Mucosa of rectum (tissue), 2 donors: ENCODE measurements around the gene DCAF10.

Experiments
- H3K27ac ChIP-seq, 2 donors: one replicate each; pipeline ENCODE4 v1.7.0; 2013; ENCODE audit warnings: inconsistent platforms in 2 of 2, low read depth in 2 of 2, low read length in 2 of 2
- H3K27me3 ChIP-seq, 2 donors: one replicate each; pipeline ENCODE4 v1.7.0; 2013; ENCODE audit warnings: low read length in 2 of 2; ENCODE audit not compliant: control insufficient read depth in 2 of 2, insufficient read depth in 2 of 2
- H3K36me3 ChIP-seq, 2 donors: one replicate each; pipeline ENCODE4 v1.7.0; 2013; ENCODE audit warnings: low read length in 2 of 2; ENCODE audit not compliant: control insufficient read depth in 2 of 2, insufficient read depth in 2 of 2
- H3K4me1 ChIP-seq, 2 donors: one replicate each; pipeline ENCODE4 v1.7.0; 2013; ENCODE audit warnings: low read length in 2 of 2, mild to moderate bottlenecking in 1 of 2; ENCODE audit not compliant: control insufficient read depth in 2 of 2, insufficient read depth in 2 of 2
- H3K4me3 ChIP-seq, 2 donors: one replicate each; pipeline ENCODE4 v1.7.0; 2013; ENCODE audit warnings: low read length in 2 of 2
- H3K9ac ChIP-seq, 2 donors: one replicate each; pipeline ENCODE4 v1.7.0; 2013; ENCODE audit warnings: low read length in 2 of 2, low read depth in 1 of 2, mild to moderate bottlenecking in 1 of 2
- H3K9me3 ChIP-seq, 2 donors: one replicate each; pipeline ENCODE4 v1.7.0; 2013; ENCODE audit warnings: low read length in 2 of 2; ENCODE audit not compliant: control insufficient read depth in 2 of 2
- donor health status: healthy.
- donor health status: Normal muscosa, but diverticular disease.

Gene DCAF10

DNA sequence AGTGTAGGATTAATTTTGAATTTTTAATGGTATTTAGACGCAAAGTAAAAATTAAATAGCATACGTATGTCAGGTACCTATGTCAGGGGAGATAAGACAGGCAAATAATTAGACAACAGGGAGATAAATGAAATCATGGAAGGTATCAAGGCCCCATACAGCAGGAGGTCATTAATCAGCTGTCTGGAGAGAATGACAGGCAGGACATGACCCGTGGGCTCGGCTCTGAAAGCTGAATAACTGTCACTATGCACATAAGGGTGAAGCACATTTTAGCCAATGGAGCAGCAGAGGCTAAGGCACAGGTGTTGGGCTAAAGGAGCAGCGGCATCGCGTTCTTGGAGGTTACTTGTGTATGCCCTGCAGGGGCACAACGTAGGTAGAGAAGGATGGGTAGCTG, 91.5 kb downstream of the DCAF10 start:
- Histone ChIP-seq H3K9me3 (no peaks in the 10 kb centered on the region), H3K9ac (no peak overlapping the region), H3K27ac (no peak overlapping the region), H3K4me1 (no peaks in the 10 kb centered on the region), H3K4me3 (no peak overlapping the region), H3K36me3 (peaks cover 32 to 37% of the 10 kb centered on the region in 2 donors), H3K27me3 (no peaks in the 10 kb centered on the region)

DNA sequence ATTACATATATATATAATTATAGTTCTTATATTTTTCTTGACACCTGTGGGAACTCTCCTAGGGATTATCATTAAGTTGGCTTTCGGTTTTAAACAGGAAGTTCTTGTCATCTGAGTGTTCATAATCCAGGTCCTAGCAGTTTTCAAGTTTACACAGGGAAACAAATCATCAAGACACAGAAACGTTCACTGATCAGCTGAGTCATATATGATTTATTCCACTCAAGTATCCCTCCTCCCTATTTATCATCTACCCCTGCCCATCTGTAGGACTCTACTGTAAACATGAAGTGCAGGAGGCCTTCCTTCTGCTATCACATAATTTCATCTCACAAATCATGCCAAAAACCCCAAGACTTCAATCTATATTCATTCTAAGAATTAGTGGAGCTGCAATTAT, 97.1 kb downstream of the DCAF10 start:
- no peak overlapping the region for H3K27ac ChIP-seq
- no peak overlapping the region for H3K9ac ChIP-seq
- H3K36me3 ChIP-seq: peaks cover 27 to 41% of the 10 kb centered on the region in 2 donors
- H3K4me1 ChIP-seq: peaks cover 4% of the 10 kb centered on the region in 2 donors
- H3K27me3 ChIP-seq: no peaks in the 10 kb centered on the region
- H3K9me3 ChIP-seq: no peaks in the 10 kb centered on the region
- no peak overlapping the region for H3K4me3 ChIP-seq

DNA sequence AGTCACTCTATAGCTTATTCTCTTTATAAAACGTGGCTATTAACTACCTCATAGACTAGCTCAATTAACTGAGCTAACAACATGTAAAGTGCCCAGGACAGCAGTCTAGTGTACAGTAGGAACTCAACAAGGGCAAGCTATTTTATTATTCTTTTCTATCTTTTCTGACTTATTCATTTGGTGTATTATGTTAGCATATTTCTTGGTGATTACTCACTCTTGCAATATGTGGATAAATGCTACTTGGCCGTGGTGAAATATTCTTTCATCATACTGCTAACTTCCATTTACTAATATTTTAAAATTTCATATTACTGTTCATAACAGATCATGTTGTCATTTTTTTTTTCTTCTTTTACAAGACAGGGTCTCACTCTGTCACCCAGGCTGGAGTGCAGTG, 98.4 kb downstream of the DCAF10 start:
- Histone ChIP-seq H3K27me3 (no peaks in the 10 kb centered on the region), H3K4me1 (peaks cover 10 to 11% of the 10 kb centered on the region in 2 donors), H3K9ac (no peak overlapping the region), H3K27ac (no peak overlapping the region), H3K4me3 (no peak overlapping the region), H3K36me3 (peaks cover 24 to 31% of the 10 kb centered on the region in 2 donors), H3K9me3 (no peaks in the 10 kb centered on the region)

DNA sequence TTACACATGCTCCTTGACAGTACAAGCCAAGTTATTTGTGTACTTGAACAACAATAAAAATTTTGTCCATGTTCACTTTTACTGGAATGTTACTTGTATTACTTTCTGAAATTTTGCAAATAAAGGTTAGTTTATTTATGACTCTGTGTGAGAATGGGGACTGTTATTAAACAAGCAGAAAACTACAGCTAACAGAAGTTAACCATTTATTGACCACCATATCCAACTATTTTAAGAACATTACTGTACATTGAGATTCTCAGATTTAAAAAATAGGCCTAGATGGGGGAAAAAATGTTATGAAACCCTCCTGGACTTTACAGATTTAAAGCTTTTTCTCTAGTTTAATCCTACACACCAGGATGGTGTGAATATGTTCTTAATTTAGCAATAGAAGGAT, 101.5 kb downstream of the DCAF10 start:
- Histone ChIP-seq H3K9me3 (no peaks in the 10 kb centered on the region), H3K4me1 (peaks cover 17 to 21% of the 10 kb centered on the region in 2 donors), H3K4me3 (no peak overlapping the region), H3K27me3 (no peaks in the 10 kb centered on the region), H3K9ac (peak overlapping the region in 1 of 2 donors; percentile 36), H3K27ac (no peak overlapping the region), H3K36me3 (peaks cover 8 to 9% of the 10 kb centered on the region in 2 donors)

DNA sequence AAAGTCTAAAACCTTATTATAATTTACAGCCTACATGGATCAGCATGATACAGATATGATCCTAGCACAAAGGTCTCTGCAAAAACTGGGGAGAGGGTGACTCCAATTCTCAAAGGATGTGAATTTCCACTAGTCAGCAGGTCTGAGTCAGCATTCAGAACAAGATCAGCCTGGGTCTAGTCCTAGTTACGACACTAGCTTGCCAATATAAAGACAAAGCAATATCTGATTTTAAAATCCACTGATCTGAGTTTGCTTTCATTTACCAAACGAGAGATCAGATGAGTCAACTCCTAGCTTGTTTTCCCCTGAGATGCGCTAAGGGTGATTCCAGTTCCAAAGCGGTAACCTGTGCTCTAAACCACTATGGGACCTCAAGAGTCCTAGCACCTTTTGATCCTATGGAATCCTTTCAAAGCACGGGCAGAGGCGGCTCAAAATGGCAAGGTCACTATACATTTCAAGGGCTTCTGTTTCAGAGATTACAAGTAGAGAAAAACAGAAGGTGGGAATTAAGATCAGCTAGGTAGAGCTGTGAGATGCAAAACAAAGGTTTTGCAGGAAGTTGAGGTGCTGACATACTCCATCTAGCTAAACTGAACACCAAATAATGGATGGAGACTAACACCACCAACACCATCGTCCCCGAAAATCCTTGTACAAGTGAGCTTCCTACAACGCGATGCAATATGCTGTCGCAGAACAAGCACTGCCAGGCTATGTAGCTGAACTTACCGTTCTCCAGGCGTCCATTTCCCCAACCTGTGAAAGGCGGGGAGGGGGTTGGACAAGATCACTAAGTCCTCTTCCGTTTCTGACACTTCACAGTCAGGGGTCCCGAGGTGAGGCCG, 102.4 kb downstream of the DCAF10 start:
- H3K27me3 ChIP-seq: no peaks in the 10 kb centered on the region
- H3K36me3 ChIP-seq: peaks cover 8 to 9% of the 10 kb centered on the region in 2 donors
- peak overlapping the region; percentile 82 to 89 for H3K27ac ChIP-seq
- H3K9me3 ChIP-seq: no peaks in the 10 kb centered on the region
- peak overlapping the region; percentile 63 to 82 for H3K9ac ChIP-seq
- peaks cover 17 to 21% of the 10 kb centered on the region in 2 donors for H3K4me1 ChIP-seq
- H3K4me3 ChIP-seq: peak overlapping the region; percentile 85 to 86

DNA sequence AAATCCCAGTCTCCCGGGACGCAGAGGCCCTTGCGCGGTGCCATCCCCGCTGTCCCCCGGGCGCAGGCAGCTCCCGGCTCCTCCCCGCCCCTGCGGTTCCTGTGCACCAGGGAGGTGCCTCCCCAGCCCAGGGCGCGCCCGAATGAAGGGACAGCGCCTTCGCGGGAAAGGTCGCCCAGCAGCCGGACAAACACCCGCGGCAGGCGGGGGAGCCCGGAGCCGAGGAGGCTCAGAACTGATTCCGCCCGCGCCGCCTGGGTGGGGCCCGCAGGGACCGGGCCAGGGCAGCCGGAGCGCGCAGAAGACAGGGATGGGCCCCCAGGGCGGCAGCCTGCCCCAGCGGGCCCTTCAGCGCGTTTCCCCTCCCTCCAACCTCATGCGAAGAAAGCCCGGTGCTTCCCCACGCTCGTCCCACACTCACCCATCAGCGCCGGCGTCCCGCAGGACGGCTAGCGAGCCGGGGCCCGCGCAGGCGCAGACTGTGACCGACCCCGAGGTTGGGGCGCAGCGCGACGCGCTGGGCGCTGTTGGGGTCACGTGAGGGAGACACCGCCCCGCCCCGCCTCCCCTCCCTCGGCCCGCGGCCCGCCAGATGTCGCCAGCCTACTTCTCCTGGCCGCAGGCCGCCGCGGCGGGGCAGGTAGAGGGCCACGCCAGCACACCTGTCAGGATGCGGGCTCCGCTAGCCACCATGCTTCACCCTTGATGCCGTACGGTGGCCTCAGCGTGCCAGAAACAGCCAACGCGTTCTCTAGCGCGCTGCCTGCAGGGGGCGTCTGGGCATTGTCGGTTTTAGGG, 103.2 kb downstream of the DCAF10 start, which contains the start of gene SLC25A51:
TSS of gene SLC25A51 (minus strand) at position 481 of the 798 bp plus-strand sequence. CDS start 15,577 bp downstream, outside the sequence.
- Histone ChIP-seq H3K4me3 (peak within 1 kb of the TSS; percentile 85 to 86), H3K27ac (peak within 1 kb of the TSS; percentile 82 to 89), H3K9ac (peak within 1 kb of the TSS; percentile 63 to 82), H3K36me3 (peaks cover 5 to 7% of the 10 kb centered on the region in 2 donors), H3K27me3 (no peaks in the 10 kb centered on the region), H3K9me3 (no peaks in the 10 kb centered on the region), H3K4me1 (peaks cover 17 to 21% of the 10 kb centered on the region in 2 donors)

DNA sequence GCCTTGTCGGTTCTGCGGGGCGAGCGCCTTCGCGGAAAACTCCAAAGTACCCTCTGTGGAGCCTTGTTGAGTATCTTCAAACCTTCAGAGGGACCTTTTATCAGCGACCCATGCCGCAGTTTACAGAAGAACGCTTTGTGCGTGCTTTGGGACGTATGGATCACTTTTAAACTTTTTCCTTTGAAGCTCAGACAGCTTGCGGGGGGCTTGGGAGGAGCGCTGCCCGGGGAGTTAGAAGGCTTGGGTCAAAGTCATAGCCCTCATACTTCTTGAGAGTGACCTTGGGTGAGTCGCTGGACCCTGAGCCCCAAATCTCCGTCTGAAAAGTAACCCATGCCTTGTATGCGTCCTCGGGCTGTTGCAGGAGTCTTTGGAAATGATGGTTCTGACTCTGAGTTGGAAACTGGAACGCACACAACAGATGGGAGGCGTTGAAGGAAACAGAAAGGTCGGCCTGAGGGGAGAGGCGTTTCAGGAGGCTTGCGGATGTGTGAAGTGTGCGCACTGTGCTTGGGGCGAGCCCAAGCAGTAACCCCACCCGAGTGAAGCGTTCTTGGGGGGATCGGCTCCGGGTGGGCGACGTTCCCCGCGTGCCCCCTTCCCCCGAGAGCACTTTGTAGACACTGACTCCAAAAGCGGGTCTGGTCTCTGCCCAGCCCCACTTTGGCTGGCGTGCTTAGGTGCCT, 104.0 kb downstream of the DCAF10 start:
- Histone ChIP-seq H3K9ac (peak overlapping the region; percentile 63 to 82), H3K36me3 (no peaks in the 10 kb centered on the region), H3K4me3 (peak overlapping the region; percentile 85 to 86), H3K4me1 (peaks cover 17 to 21% of the 10 kb centered on the region in 2 donors), H3K27me3 (no peaks in the 10 kb centered on the region), H3K27ac (peak overlapping the region; percentile 82 to 89), H3K9me3 (no peaks in the 10 kb centered on the region)

DNA sequence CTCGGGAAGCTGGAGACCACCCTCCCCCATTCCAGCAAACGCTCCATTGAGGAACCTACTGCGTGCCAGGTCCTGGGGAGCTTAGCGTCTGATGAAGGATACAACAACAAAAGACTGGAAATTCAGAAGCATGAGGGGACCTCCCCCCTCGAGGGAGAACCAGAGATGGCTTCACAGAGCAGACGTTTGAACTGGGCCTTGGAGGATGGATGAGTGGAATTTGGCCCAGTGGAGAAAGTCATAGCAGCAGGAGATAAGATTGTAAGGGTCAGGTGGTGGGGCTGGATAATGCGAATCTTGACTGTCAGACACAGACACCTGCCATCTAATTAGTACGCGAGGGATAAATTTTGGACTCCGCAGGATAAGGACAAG, 104.5 kb downstream of the DCAF10 start:
- peak overlapping the region; percentile 82 to 89 for H3K27ac ChIP-seq
- H3K27me3 ChIP-seq: no peaks in the 10 kb centered on the region
- H3K9ac ChIP-seq: peak overlapping the region; percentile 63 to 82
- no peaks in the 10 kb centered on the region for H3K36me3 ChIP-seq
- H3K4me1 ChIP-seq: peaks cover 17 to 21% of the 10 kb centered on the region in 2 donors
- peak overlapping the region; percentile 85 to 86 for H3K4me3 ChIP-seq
- H3K9me3 ChIP-seq: no peaks in the 10 kb centered on the region

DNA sequence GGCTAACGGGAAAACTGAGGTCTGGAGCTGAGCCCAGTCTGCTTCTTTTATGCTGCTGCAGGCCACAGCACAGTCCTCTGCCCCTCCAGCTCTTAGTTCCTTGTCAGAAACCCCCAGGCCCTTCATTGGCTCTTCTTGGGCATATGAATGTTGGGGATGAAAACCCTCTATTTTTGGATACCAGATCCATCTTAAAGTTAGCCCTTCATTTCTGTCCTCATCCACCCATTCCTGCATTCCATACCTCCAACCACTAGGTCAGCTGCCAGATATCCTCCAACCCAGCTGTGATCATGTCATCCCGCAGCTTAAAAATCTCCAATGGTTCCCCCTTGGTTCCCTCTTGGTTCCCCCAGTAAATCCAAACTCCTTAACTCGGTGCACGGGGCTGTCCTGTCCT, 105.2 kb downstream of the DCAF10 start:
- Histone ChIP-seq H3K4me1 (peaks cover 17 to 21% of the 10 kb centered on the region in 2 donors), H3K27me3 (no peaks in the 10 kb centered on the region), H3K36me3 (no peaks in the 10 kb centered on the region), H3K27ac (no peak overlapping the region), H3K9ac (no peak overlapping the region), H3K4me3 (no peak overlapping the region), H3K9me3 (no peaks in the 10 kb centered on the region)
